ENCODE measurements around the gene C1QTNF1.

DNA sequence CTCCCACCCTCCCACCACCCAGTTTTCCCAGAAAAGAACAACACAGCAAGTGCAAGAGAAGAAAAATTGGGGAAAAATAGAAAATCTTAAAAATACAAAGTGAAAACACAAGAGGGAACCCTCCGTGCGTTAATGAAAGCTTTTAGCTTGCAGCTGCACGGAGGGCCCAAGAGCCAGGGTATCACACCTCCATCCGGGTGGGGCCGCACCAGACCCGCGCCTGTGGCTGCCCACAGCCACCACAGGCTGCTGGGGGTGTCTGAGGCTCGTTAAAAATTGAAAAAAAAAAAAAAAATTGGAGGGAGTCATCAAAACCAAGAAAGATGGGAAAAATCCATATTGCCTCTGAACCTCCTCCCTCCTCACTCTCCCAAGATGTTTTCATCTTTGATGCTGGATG, 69.3 kb downstream of the C1QTNF1 start:
- TF ChIP-seq, protein P1, sequence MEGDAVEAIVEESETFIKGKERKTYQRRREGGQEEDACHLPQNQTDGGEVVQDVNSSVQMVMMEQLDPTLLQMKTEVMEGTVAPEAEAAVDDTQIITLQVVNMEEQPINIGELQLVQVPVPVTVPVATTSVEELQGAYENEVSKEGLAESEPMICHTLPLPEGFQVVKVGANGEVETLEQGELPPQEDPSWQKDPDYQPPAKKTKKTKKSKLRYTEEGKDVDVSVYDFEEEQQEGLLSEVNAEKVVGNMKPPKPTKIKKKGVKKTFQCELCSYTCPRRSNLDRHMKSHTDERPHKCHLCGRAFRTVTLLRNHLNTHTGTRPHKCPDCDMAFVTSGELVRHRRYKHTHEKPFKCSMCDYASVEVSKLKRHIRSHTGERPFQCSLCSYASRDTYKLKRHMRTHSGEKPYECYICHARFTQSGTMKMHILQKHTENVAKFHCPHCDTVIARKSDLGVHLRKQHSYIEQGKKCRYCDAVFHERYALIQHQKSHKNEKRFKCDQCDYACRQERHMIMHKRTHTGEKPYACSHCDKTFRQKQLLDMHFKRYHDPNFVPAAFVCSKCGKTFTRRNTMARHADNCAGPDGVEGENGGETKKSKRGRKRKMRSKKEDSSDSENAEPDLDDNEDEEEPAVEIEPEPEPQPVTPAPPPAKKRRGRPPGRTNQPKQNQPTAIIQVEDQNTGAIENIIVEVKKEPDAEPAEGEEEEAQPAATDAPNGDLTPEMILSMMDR (IDR thresholded peaks at IDR 0.05) = no peak
- TF ChIP-seq POLR2A (IDR thresholded peaks at IDR 0.05) = no peak

Measured in Peyer's patch (tissue), 4 donors.